ENCODE data around the gene EPS8L3.
"Not testable (repeated sequence)": the region's sequence is repeated elsewhere in the genome, so short reads cannot be mapped to it uniquely, and the experiment has no call there.

Gene EPS8L3

GRCh38 chr1:109763646-109764415, at the start of gene EPS8L3:
Gene EPS8L3 (minus strand): TSS chr1:109763923. CDS start chr1:109761749, 2,174 bp downstream.
- no peak for DNase-seq (ENCODE audit: low read depth, low spot score)

GRCh38 chr1:109812691-109813393, 49.1 kb upstream of the EPS8L3 start:
- no peak for DNase-seq (ENCODE audit: low read depth, low spot score)

- no peak for DNase-seq (ENCODE audit: low read depth, low spot score)
Measured at GRCh38 chr1:109808703-109809102, 45.0 kb upstream of the EPS8L3 start.

- DNase-seq (ENCODE audit: low read depth, low spot score) = no peak
Measured at GRCh38 chr1:109807822-109808680, 44.3 kb upstream of the EPS8L3 start.

- DNase-seq (ENCODE audit: low read depth, low spot score) = no peak
Measured at GRCh38 chr1:109807402-109807801, 43.7 kb upstream of the EPS8L3 start.

GRCh38 chr1:109806733-109807400, 43.1 kb upstream of the EPS8L3 start:
- DNase-seq (ENCODE audit: low read depth, low spot score) = no peak

- DNase-seq (ENCODE audit: low read depth, low spot score) = no peak
Measured at GRCh38 chr1:109805486-109806165, 41.9 kb upstream of the EPS8L3 start.

GRCh38 chr1:109804660-109805059, 40.9 kb upstream of the EPS8L3 start:
- DNase-seq (ENCODE audit: low read depth, low spot score) = no peak

GRCh38 chr1:109803901-109804331, 40.2 kb upstream of the EPS8L3 start:
- DNase-seq (ENCODE audit: low read depth, low spot score) = no peak

- no peak for DNase-seq (ENCODE audit: low read depth, low spot score)
Measured at GRCh38 chr1:109802901-109803561, 39.3 kb upstream of the EPS8L3 start.

- DNase-seq (ENCODE audit: low read depth, low spot score) = no peak
Measured at GRCh38 chr1:109802136-109802900, 38.6 kb upstream of the EPS8L3 start.

- DNase-seq (ENCODE audit: low read depth, low spot score) = no peak
Measured at GRCh38 chr1:109801791-109802135, 38.0 kb upstream of the EPS8L3 start.

GRCh38 chr1:109800291-109800690, 36.6 kb upstream of the EPS8L3 start:
- DNase-seq (ENCODE audit: low read depth, low spot score) = no peak

GRCh38 chr1:109799445-109799844, 35.7 kb upstream of the EPS8L3 start:
- no peak for DNase-seq (ENCODE audit: low read depth, low spot score)

GRCh38 chr1:109797303-109797595, 33.5 kb upstream of the EPS8L3 start:
- not testable (repeated sequence) for DNase-seq (ENCODE audit: low read depth, low spot score)

GRCh38 chr1:109796484-109797302, 33.0 kb upstream of the EPS8L3 start:
- no peak for DNase-seq (ENCODE audit: low read depth, low spot score)

GRCh38 chr1:109794319-109795132, 30.8 kb upstream of the EPS8L3 start:
- no peak for DNase-seq (ENCODE audit: low read depth, low spot score)

All from iPS DF 19.7 (cell line).